Renal cortical epithelial cell (primary cell): Measurements from ENCODE around the gene DNAI2. TPM values are rescaled to one million over a fixed set of nuclear protein-coding genes. Genes with fewer than 3 reads are reported as not detected.
"Not testable (repeated sequence)": the region's sequence is repeated elsewhere in the genome, so short reads cannot be mapped to it uniquely, and the experiment has no call there.

Source experiments
- DNase-seq: peaks from one replicate; pipeline ENCODE4 v3.0.0-alpha.2; 2011; ENCODE audit warnings: low read depth
- total RNA-seq: library from RNA; depleted of rRNA; stranded (reverse); fragments of >200 nt; gene quantifications from 2 replicates; pipeline ENCODE4 v1.2.3, GENCODE V29; 2014

DNAI2 gene
- total RNA-seq, 1 donor from 2014 or later = not detected

GRCh38 chr17:74245145-74245831, 28.7 kb upstream of the DNAI2 start:
- DNase-seq = no peak

GRCh38 chr17:74245871-74246270, 28.2 kb upstream of the DNAI2 start:
- DNase-seq = no peak

- DNase-seq = no peak
Observed at GRCh38 chr17:74249590-74250270, 24.3 kb upstream of the DNAI2 start.

GRCh38 chr17:74250324-74250995, 23.6 kb upstream of the DNAI2 start:
- no peak for DNase-seq

GRCh38 chr17:74251051-74251450, 23.0 kb upstream of the DNAI2 start:
- DNase-seq = no peak

- no peak for DNase-seq
Observed at GRCh38 chr17:74251569-74251968, 22.5 kb upstream of the DNAI2 start.

GRCh38 chr17:74252211-74252610, 21.8 kb upstream of the DNAI2 start:
- DNase-seq = no peak

- no peak for DNase-seq
Observed at GRCh38 chr17:74253036-74253435, 21.0 kb upstream of the DNAI2 start.

- DNase-seq = no peak
Observed at GRCh38 chr17:74257311-74257710, 16.7 kb upstream of the DNAI2 start.

GRCh38 chr17:74259667-74260524, 14.1 kb upstream of the DNAI2 start:
- DNase-seq = no peak

GRCh38 chr17:74260525-74260850, 13.5 kb upstream of the DNAI2 start:
- DNase-seq = no peak

GRCh38 chr17:74262601-74263000, 11.4 kb upstream of the DNAI2 start:
- no peak for DNase-seq

GRCh38 chr17:74267054-74267453, 7.0 kb upstream of the DNAI2 start:
- not testable (repeated sequence) for DNase-seq

GRCh38 chr17:74267579-74267978, 6.5 kb upstream of the DNAI2 start:
- DNase-seq = no peak

- no peak for DNase-seq
Observed at GRCh38 chr17:74267987-74268499, 6.0 kb upstream of the DNAI2 start.

- no peak for DNase-seq
Observed at GRCh38 chr17:74268558-74268957, 5.5 kb upstream of the DNAI2 start.

- no peak for DNase-seq
Observed at GRCh38 chr17:74270333-74270732, 3.7 kb upstream of the DNAI2 start.

GRCh38 chr17:74271281-74271680, 2.8 kb upstream of the DNAI2 start:
- DNase-seq = no peak

- DNase-seq = no peak
Observed at GRCh38 chr17:74271901-74272561, 2.0 kb upstream of the DNAI2 start.

- DNase-seq = no peak
Observed at GRCh38 chr17:74272731-74273201, 1.3 kb upstream of the DNAI2 start.

- DNase-seq = no peak
Observed at GRCh38 chr17:74274709-74275340, 791 bp downstream of the DNAI2 start.
